SK-N-MC (cell line): Measurements from ENCODE around the gene HNF4A.

Experiments
- EZH2 ChIP-seq: fragments of 200-600 bp; sonication (generic); IDR thresholded peaks from one replicate; pipeline ENCODE4 v1.6.1; 2017; ENCODE audit warnings: antibody characterized with exemption
- FOXP2 ChIP-seq: optimal IDR thresholded peaks from 2 replicates; pipeline ENCODE3; 2011; ENCODE audit warnings: mild to moderate bottlenecking, moderate library complexity; ENCODE audit not compliant: insufficient read depth; ENCODE audit errors: extremely low read length, control extremely low read depth
- POLR2AphosphoS5 ChIP-seq: IDR thresholded peaks from 2 replicates; pipeline ENCODE4 v1.6.1; 2012; ENCODE audit warnings: mild to moderate bottlenecking, low read depth, low read length, borderline replicate concordance

GRCh38 chr20:44463466-44463865 is 108.0 kb downstream of the HNF4A start:
- no peak for TF ChIP-seq POLR2AphosphoS5
- TF ChIP-seq EZH2: no peak
- no peak for TF ChIP-seq FOXP2
